ENCODE measurements around the gene NHEJ1. TPM values are rescaled to one million over a fixed set of nuclear protein-coding genes. Genes with fewer than 3 reads are reported as not detected.

Gene NHEJ1
- total and polyA plus RNA-seq, 8 donors = 4.5 to 25.5 (median 11.8) TPM

GRCh38 chr2:219099329-219099728 is 61.3 kb downstream of the NHEJ1 start:
- TF ChIP-seq POLR2A (IDR thresholded peaks at IDR 0.05) = no peak
- TF ChIP-seq POLR2AphosphoS5 (IDR thresholded peaks at IDR 0.05) = no peak
- TF ChIP-seq EP300 (IDR thresholded peaks at IDR 0.05) = no peak
- TF ChIP-seq CTCF (IDR thresholded peaks at IDR 0.05) = no peak
- no peak for DNase-seq
- 83 to 100% (median 94%) methylated on average over 1 of the region's 1 CpG for WGBS, 5 donors

GRCh38 chr2:219095406-219095935 is 65.1 kb downstream of the NHEJ1 start:
- Histone ChIP-seq H3K9me3 (no peaks in the 10 kb centered on the region), H3K27me3 (no peaks in the 10 kb centered on the region), H3K4me1 (peaks cover 0 to 7% (median 0%) of the 10 kb centered on the region in 4 donors), H3K27ac (no peak overlapping the region), H3K4me3 (no peak overlapping the region), H3K36me3 (peaks cover 0 to 7% (median 2%) of the 10 kb centered on the region in 4 donors)
- no peak for DNase-seq
- WGBS, 5 donors = 40 to 76% (median 53%) methylated on average over 1 of the region's 1 CpG
- intact Hi-C loops (cut with DNase I; ENCODE audit: low total_unique reads) = no loop called here
- TF ChIP-seq CTCF (IDR thresholded peaks at IDR 0.05) = no peak

More at GRCh38 chr2:219099329-219099728, 61.3 kb downstream of the NHEJ1 start:
- Histone ChIP-seq H3K27ac (no peak overlapping the region), H3K9me3 (no peaks in the 10 kb centered on the region), H3K4me1 (peaks cover 0 to 4% (median 0%) of the 10 kb centered on the region in 4 donors), H3K4me3 (no peak overlapping the region), H3K27me3 (no peaks in the 10 kb centered on the region), H3K36me3 (peaks cover 0 to 7% (median 2%) of the 10 kb centered on the region in 4 donors)
- intact Hi-C loops (cut with DNase I; ENCODE audit: low total_unique reads) = no loop called here

GRCh38 chr2:219094171-219094570 is 66.4 kb downstream of the NHEJ1 start:
- H3K36me3 ChIP-seq = peaks cover 0 to 7% (median 2%) of the 10 kb centered on the region in 4 donors
- H3K27ac ChIP-seq = no peak overlapping the region
- TF ChIP-seq POLR2A (IDR thresholded peaks at IDR 0.05) (no peak), CTCF (IDR thresholded peaks at IDR 0.05) (no peak), EP300 (IDR thresholded peaks at IDR 0.05) (no peak), POLR2AphosphoS5 (IDR thresholded peaks at IDR 0.05) (no peak)
- DNase-seq = no peak
- H3K27me3 ChIP-seq = no peaks in the 10 kb centered on the region
- H3K4me1 ChIP-seq = peaks cover 0 to 7% (median 0%) of the 10 kb centered on the region in 4 donors
- no peak overlapping the region for H3K4me3 ChIP-seq
- intact Hi-C loops (cut with DNase I; ENCODE audit: low total_unique reads) = no loop called here
- H3K9me3 ChIP-seq = no peaks in the 10 kb centered on the region
- 77 to 85% (median 84%) methylated on average over 3 of the region's 3 CpGs for WGBS, 5 donors

GRCh38 chr2:219090436-219091299 is 69.9 kb downstream of the NHEJ1 start:
- WGBS, 5 donors = 42 to 66% (median 65%) methylated on average over 4 of the region's 4 CpGs
- Histone ChIP-seq H3K4me3 (no peak overlapping the region), H3K4me1 (peaks cover 0 to 17% (median 3%) of the 10 kb centered on the region in 4 donors), H3K36me3 (peaks cover 0 to 7% (median 2%) of the 10 kb centered on the region in 4 donors), H3K27me3 (no peaks in the 10 kb centered on the region), H3K27ac (no peak overlapping the region), H3K9me3 (no peaks in the 10 kb centered on the region)
- TF ChIP-seq EP300 (IDR thresholded peaks at IDR 0.05) = no peak
- no peak for TF ChIP-seq POLR2AphosphoS5 (IDR thresholded peaks at IDR 0.05)
- DNase-seq = no peak
- intact Hi-C loops (cut with DNase I; ENCODE audit: low total_unique reads) = no loop called here
